ENCODE results near the gene GPX8.

Gene GPX8

DNA sequence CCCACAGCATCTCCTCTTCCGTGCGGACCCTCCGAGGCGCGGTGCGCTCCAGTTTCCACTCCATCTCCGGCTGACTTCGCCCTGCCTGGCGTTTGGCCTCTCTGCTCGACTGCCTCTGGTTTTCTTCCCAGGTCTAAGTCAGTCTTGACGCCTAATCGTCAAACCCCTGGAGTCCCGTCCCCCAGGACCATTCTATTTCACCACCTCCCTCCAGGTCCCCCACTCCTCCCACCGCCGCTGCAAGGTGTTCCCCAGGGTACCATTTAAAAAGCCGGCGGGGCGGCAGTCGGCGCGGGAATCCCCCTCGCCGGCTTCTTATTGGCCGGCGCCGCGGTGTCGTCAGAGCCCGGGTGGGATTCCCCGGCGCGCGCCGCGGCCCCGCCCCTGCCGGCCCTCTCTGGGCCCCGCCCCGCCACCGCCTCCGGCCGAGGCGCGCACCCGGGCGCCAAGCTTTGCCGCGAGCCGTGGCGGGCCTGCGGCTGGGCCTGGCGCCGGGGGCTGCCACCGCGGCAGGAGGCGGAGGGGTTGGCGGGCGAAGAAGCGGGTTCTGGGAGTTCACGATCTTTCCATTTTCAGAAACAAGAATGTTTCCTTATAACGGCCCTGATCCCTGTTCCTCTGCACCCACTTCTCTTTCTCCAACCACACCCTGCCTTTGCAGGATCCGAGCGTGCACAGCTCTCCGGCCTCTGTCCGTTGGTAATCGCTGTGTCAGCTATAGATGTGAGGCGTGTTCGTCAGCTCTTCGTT lies 13.1 kb downstream of the GPX8 start, which contains the start of gene CDC20B:
Gene CDC20B, minus strand, starts transcription at position 241 of the 750 bp plus-strand sequence. Its CDS starts 177 bp downstream, at position 64.
- DNase-seq (ENCODE audit: low spot score): peak; percentile 62

DNA sequence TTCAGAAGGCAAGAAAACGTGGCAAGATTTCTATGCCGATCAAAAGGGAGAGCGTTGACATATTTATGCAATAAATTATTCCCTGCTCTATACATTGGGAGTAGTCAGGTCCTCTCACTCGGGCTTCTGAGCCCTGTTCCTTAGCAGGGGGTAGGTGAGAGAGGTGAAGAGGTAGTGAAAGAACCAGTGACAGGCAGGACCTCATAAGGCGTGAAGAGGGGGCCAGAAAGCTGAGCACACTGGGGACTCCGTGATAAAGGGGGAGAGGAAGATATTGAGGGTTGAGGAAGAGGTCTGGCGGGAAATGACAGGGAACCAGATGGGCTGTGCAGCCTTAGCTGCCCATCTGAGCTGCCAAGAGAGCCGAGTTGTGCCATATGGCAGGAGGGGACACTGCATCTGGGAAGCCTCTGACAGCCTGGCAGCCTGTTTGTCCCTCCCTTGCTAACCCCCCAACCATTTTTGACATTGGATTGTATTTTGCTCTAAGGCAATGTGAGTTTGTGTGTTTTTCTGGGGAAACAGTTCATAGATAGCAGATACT lies 13.8 kb downstream of the GPX8 start:
- no peak for DNase-seq (ENCODE audit: low spot score)

DNA sequence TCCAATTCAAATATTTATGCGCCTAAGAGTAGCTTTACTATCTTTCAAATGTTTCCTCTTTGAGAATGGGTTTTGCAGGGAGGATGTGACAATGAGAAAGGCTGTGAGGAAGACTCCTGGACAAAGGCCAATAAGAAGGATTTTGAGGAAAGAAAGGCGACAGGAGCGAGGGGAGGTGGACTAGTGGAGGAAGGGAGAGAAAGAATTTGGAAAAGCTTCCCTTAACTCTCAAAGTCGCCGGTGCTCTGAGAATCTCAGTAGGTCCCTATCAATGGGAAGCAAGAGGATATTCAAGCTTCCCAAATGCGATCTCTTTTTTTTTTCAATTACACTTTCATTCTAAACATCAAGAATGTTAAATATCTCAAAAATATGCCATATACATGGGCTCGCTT lies 15.8 kb downstream of the GPX8 start:
- DNase-seq (ENCODE audit: low spot score): no peak

DNA sequence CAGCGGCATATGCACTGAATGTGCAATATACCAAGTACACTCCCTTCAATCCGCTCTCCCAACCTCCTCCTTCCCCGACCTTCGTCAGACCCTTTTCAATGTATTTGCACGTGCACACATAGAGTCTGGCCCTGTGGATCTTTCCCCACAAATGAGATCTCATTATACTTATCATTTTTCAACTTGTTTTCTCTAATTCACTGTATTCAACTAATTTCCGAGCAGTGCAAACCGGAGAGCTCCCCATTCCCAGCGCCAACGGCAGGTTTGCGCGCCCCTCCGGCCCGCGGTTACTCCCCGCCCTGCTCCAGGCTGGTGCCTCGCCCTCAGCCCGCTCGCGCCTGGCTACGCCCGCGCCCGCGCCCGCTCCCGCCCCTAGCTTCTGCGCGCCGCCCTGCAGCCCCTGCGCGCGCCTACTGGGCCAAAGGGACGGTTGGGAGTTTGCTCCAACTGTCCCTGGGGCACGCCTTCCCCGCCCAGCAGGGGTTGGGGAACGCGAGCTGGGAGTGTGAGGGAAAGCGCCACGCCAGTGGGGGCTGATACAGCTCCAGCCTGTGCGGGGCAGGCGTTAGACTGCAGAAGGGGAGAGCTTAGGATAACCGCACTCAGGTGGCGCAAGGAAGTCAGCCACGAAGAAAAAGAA lies 16.3 kb downstream of the GPX8 start:
- peak; percentile 73 for DNase-seq (ENCODE audit: low spot score)

DNA sequence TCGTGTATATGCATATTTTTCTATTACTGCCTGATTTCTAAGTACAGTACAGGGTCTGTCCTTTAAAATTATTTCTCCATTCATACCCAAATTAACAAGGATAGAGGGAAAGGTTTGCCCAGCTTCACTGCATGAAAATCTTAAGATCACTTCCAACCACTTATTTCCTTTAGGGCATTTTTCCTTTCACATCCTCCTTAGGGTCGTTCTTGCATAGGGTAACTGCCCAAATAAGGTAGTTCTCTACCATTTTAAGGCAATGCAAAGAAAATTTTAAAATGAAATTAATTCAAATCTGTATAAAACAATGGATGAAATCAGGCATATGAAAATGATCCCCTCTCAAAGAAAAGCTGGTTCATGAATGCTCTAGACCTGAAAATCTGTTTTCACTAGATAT lies 17.1 kb downstream of the GPX8 start:
- DNase-seq (ENCODE audit: low spot score): no peak

DNA sequence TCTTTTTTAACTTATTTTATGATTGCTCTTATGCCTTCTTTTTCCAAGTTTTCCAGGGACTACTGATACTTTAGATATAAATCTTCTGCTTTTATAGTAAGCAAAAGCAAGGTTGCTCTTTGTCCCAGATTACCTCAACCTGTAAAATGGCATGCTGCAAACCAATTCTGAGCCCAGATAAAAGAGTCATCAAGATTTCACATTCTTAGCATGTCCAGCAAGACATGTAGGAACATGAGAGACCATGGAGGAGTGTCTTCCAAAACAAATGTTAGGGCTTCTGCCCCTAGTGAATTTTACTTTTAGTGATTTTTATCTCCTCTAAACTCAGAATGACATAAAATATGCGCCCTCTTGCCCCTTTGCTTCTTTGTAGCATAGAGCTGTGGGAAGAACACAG lies 20.0 kb downstream of the GPX8 start:
- no peak for DNase-seq (ENCODE audit: low spot score)

DNA sequence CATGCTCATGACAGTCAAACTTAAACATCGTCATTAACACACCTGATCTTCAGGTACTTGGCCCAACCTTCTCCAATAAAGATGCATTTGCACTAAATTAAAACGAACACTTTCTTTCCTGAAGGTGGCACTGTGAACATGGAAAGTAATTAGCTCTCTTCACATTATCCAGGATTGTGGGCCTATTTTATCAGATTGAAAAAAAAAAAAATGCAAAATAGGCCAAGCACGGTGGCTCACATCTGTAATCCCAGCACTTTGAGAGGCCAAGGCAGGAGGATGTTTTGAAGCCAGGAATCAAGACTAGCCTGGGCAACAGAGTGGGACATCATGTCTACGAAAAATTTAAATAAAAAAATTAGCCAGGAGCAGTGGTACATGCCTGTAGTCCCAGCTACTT lies 27.4 kb downstream of the GPX8 start:
- DNase-seq (ENCODE audit: low spot score): peak; percentile 56

DNA sequence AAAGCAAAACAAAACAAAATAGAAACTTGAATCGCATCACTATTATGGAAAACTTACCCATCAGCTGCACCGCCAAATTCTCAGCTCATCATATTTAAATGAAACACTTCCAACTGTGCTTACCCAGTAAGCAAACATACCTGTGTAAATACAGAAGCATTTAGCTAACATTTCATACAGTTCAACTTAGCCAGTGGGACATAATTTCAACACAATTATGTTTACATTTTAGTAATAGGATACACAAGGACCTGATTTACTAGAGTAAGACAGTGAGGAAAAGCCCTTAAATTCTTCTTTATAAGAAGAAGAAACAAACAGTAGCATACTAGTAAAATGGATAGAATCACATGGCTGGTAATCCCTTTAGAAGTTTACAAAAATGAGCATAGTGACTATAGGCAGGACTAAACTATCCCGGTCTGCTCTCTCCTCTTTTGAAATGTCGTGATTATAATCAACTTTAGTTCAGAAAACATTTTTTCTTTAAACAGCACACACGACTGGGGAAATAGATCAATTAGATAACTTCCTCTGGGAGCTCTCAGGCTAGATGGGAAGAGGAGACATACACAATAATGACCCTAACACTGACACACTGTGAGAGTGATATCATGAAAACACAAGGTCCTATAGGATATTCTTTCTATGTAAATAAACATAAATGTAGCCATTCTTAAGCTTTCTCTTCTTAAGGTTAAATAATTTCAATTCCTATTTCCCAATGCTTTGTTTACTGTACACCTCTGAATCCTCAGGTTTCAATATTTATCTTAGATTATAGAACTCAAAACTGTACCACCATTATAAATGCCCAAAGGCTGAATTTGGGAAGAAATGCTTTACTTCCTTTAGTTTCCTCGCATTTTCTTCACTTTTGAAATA lies 28.9 kb downstream of the GPX8 start:
- no peak for DNase-seq (ENCODE audit: low spot score)

DNA sequence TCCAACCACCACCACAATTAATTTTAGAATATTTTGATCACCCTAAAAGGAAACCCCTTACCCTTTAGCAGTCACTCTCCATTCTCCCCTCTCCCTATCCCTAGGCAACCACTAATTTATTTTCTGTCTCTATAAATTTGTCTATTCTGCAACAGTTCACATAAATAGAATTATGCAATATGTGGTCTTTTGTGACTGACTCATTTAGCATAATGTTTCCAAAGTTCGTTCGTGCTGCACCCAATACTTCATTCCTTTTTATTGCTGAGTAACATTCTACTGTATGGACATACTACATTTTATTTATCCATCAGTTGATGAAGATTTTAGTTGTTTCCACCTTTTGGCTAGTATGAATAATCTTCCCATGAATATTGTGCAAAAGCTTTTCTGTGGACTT lies 31.2 kb downstream of the GPX8 start:
- no peak for DNase-seq (ENCODE audit: low spot score)

DNA sequence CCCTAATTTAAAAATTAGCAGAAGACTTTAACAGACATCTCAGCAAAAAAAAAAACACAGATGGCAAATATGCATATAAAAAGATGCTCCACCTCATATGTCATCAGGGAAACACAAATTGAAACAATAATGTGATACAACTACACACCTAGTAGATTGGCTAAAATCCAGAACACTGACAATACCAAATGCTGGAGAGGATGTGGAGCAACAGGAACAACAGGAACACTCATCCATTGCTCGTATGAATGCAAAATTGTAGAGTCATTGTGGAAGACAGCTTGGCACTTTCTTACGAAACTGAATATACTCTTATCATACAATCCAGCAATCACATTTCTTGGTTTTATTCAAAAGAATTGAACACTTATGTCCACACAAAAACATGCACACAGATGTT lies 45.0 kb downstream of the GPX8 start:
- DNase-seq (ENCODE audit: low spot score): no peak

DNA sequence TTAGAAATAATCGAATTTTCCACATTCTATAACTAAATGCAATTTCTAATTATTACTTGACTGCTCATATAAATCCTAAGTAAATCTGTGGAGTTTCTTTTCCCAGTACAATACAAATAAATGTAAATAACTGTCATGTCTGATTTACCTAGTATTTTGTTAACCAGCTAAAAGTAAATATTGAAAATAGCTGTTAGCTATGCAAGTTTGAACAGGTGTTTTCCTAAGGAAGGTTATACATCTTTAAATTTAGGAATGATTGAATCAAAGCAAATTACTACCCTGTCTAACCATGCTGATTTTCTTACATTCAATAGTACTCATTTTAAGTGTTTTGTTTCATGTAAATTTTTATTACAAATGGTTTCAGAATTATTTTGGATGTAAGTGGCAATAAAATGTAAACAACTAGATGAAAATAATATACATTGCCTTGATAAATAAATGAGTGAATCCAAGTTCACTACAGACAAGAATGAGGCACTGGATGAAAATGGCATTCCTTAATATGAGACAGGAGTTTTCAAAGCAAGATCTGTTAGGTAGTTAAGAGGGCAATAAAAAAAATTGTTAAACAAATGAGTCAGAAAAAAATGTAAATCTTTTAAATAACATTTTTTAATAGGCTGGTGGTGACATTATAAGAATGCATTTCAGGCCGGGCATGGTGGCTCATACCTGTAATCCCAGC lies 51.4 kb downstream of the GPX8 start:
- no peak for DNase-seq (ENCODE audit: low spot score)

Data from SW480 (cell line).